Stimulated activated naive CD8-positive, alpha-beta T cell treated with anti-CD3 and anti-CD28 coated beads, Interleukin-15, amount 100 ng/mL, for 72 hours (primary cell): ENCODE data around the gene TCP11L1.

Source experiments
- ATAC-seq: fragments of 150-1000 bp; cut with Tn5 transposase; 2 replicates; pipeline ENCODE4 v1.10.0; 2021; ENCODE audit warnings: mild to moderate bottlenecking, moderate library complexity
- DNase-seq, 2 donors: peaks; one replicate each; pipeline ENCODE4 v3.0.0; 2021 to 2022
- H3K27ac Mint-ChIP-seq, 2 donors: one replicate each; pipeline ENCODE4 v1.8.0; 2022; ENCODE audit warnings: mild to moderate bottlenecking in 2 of 2, mixed read lengths in 2 of 2, moderate library complexity in 2 of 2
- H3K27me3 Mint-ChIP-seq: one replicate; pipeline ENCODE4 v1.8.0; 2022; ENCODE audit warnings: mixed read lengths
- H3K4me1 Mint-ChIP-seq: one replicate; pipeline ENCODE4 v1.8.0; 2022; ENCODE audit warnings: mild to moderate bottlenecking, mixed read lengths
- H3K4me3 Mint-ChIP-seq, 2 donors: one replicate each; pipeline ENCODE4 v1.8.0; 2022; ENCODE audit warnings: mild to moderate bottlenecking in 2 of 2, mixed read lengths in 2 of 2, moderate library complexity in 1 of 2
- H3K9me3 Mint-ChIP-seq, 2 donors: one replicate each; pipeline ENCODE4 v1.8.0; 2022; ENCODE audit warnings: mixed read lengths in 2 of 2

Gene TCP11L1

GRCh38 chr11:33039274-33040032 is at the start of gene TCP11L1:
TCP11L1 (plus strand) TSS chr11:33039572; CDS start chr11:33043774, 4,202 bp downstream.
- DNase-seq = peak; percentile 80 to 87
- H3K4me3 Mint-ChIP-seq = peak within 1 kb of the TSS; percentile 91
- ATAC-seq = peak; percentile 74

GRCh38 chr11:32990481-32990880 is 48.9 kb upstream of the TCP11L1 start:
- peaks cover 12 to 15% of the 10 kb centered on the region in 2 donors for H3K9me3 Mint-ChIP-seq
- DNase-seq = no peak
- no peaks in the 10 kb centered on the region for H3K27me3 Mint-ChIP-seq
- no peak for ATAC-seq
- no peaks in the 10 kb centered on the region for H3K4me1 Mint-ChIP-seq
- no peak overlapping the region for H3K27ac Mint-ChIP-seq
- H3K4me3 Mint-ChIP-seq = no peak overlapping the region

More at GRCh38 chr11:33039274-33040032, at the start of gene TCP11L1:
- Mint-ChIP-seq H3K27ac (peak within 1 kb of the TSS; percentile 97), H3K4me1 (peaks cover 32% of the 10 kb centered on the region), H3K9me3 (no peaks in the 10 kb centered on the region), H3K27me3 (no peaks in the 10 kb centered on the region)

GRCh38 chr11:32991427-32991826 is 47.9 kb upstream of the TCP11L1 start:
- Mint-ChIP-seq H3K27ac (no peak overlapping the region), H3K4me3 (no peak overlapping the region), H3K9me3 (peaks cover 12 to 15% of the 10 kb centered on the region in 2 donors)

GRCh38 chr11:32991898-32992297 is 47.5 kb upstream of the TCP11L1 start:
- H3K27ac Mint-ChIP-seq = no peak overlapping the region
- H3K27me3 Mint-ChIP-seq = no peaks in the 10 kb centered on the region
- H3K4me1 Mint-ChIP-seq = no peaks in the 10 kb centered on the region
- ATAC-seq (no peak), DNase-seq (no peak)
- no peak overlapping the region for H3K4me3 Mint-ChIP-seq
- H3K9me3 Mint-ChIP-seq = peaks cover 12 to 15% of the 10 kb centered on the region in 2 donors

More at GRCh38 chr11:32991427-32991826, 47.9 kb upstream of the TCP11L1 start:
- ATAC-seq (no peak), DNase-seq (no peak)
- Mint-ChIP-seq H3K4me1 (no peaks in the 10 kb centered on the region), H3K27me3 (no peaks in the 10 kb centered on the region)

- peaks cover 14% of the 10 kb centered on the region for H3K27me3 Mint-ChIP-seq
- no peak overlapping the region for H3K27ac Mint-ChIP-seq
- peaks cover 14 to 20% of the 10 kb centered on the region in 2 donors for H3K9me3 Mint-ChIP-seq
- H3K4me3 Mint-ChIP-seq = no peak overlapping the region
- ATAC-seq (no peak), DNase-seq (no peak)
- H3K4me1 Mint-ChIP-seq = peaks cover 10% of the 10 kb centered on the region
These were observed 39.2 kb upstream of the TCP11L1 start for GRCh38 chr11:33000181-33000580.

GRCh38 chr11:33001281-33001680 is 38.1 kb upstream of the TCP11L1 start:
- Mint-ChIP-seq H3K4me3 (no peak overlapping the region), H3K4me1 (peaks cover 21% of the 10 kb centered on the region), H3K27me3 (peaks cover 14% of the 10 kb centered on the region), H3K9me3 (peaks cover 14 to 20% of the 10 kb centered on the region in 2 donors), H3K27ac (no peak overlapping the region)
- DNase-seq = no peak
- no peak for ATAC-seq

GRCh38 chr11:33001751-33002542 is 37.4 kb upstream of the TCP11L1 start:
- Mint-ChIP-seq H3K4me1 (peaks cover 28% of the 10 kb centered on the region), H3K9me3 (peaks cover 14 to 20% of the 10 kb centered on the region in 2 donors), H3K4me3 (no peak overlapping the region), H3K27me3 (peaks cover 20% of the 10 kb centered on the region), H3K27ac (no peak overlapping the region)
- ATAC-seq (no peak), DNase-seq (no peak)

GRCh38 chr11:33005175-33005574 is 34.2 kb upstream of the TCP11L1 start:
- Mint-ChIP-seq H3K4me3 (no peak overlapping the region), H3K27ac (no peak overlapping the region), H3K9me3 (peaks cover 0 to under 1% of the 10 kb centered on the region in 2 donors), H3K27me3 (peaks cover 17% of the 10 kb centered on the region), H3K4me1 (peaks cover 28% of the 10 kb centered on the region)
- no peak for DNase-seq
- ATAC-seq = peak; percentile 84

- no peak for DNase-seq
- Mint-ChIP-seq H3K4me3 (no peak overlapping the region), H3K9me3 (no peaks in the 10 kb centered on the region), H3K27me3 (peaks cover 15% of the 10 kb centered on the region), H3K4me1 (peaks cover 28% of the 10 kb centered on the region), H3K27ac (no peak overlapping the region)
- no peak for ATAC-seq
These were observed 33.4 kb upstream of the TCP11L1 start for GRCh38 chr11:33006010-33006409.

GRCh38 chr11:33013755-33014154 is 25.6 kb upstream of the TCP11L1 start:
- no peak overlapping the region for H3K4me3 Mint-ChIP-seq

GRCh38 chr11:33015621-33016551 is 23.5 kb upstream of the TCP11L1 start, which contains the start of gene DEPDC7:
DEPDC7 (plus strand) TSS chr11:33015878; CDS start chr11:33015956, 78 bp downstream.
- Mint-ChIP-seq H3K4me3 (peak within 1 kb of the TSS; percentile 92 to 95), H3K27me3 (peaks cover 16% of the 10 kb centered on the region), H3K9me3 (no peaks in the 10 kb centered on the region), H3K4me1 (peaks cover 48% of the 10 kb centered on the region), H3K27ac (peak within 1 kb of the TSS; percentile 40 to 48)
- ATAC-seq (peak; percentile 87), DNase-seq (peak; percentile 80 to 87)

More at GRCh38 chr11:33013755-33014154, 25.6 kb upstream of the TCP11L1 start:
- Mint-ChIP-seq H3K27me3 (peaks cover 16% of the 10 kb centered on the region), H3K27ac (no peak overlapping the region), H3K9me3 (no peaks in the 10 kb centered on the region), H3K4me1 (peaks cover 45% of the 10 kb centered on the region)
- DNase-seq (no peak), ATAC-seq (no peak)

GRCh38 chr11:33016654-33017053 is 22.7 kb upstream of the TCP11L1 start:
- H3K4me1 Mint-ChIP-seq = peaks cover 46% of the 10 kb centered on the region
- no peaks in the 10 kb centered on the region for H3K9me3 Mint-ChIP-seq
- peak overlapping the region; percentile 78 to 82 for H3K4me3 Mint-ChIP-seq
- H3K27ac Mint-ChIP-seq = peak overlapping the region in 1 of 2 donors; percentile 40
- ATAC-seq (no peak), DNase-seq (no peak)
- peaks cover 16% of the 10 kb centered on the region for H3K27me3 Mint-ChIP-seq

GRCh38 chr11:33017478-33017877 is 21.9 kb upstream of the TCP11L1 start:
- Mint-ChIP-seq H3K9me3 (no peaks in the 10 kb centered on the region), H3K27ac (no peak overlapping the region), H3K4me3 (no peak overlapping the region), H3K4me1 (peaks cover 46% of the 10 kb centered on the region), H3K27me3 (peaks cover 16% of the 10 kb centered on the region)
- DNase-seq = no peak
- ATAC-seq = no peak

GRCh38 chr11:33017965-33018364 is 21.4 kb upstream of the TCP11L1 start:
- no peak overlapping the region for H3K27ac Mint-ChIP-seq
- no peak overlapping the region for H3K4me3 Mint-ChIP-seq
- H3K9me3 Mint-ChIP-seq = no peaks in the 10 kb centered on the region
- peaks cover 16% of the 10 kb centered on the region for H3K27me3 Mint-ChIP-seq
- peaks cover 46% of the 10 kb centered on the region for H3K4me1 Mint-ChIP-seq
- no peak for DNase-seq
- no peak for ATAC-seq

GRCh38 chr11:33018840-33019239 is 20.5 kb upstream of the TCP11L1 start:
- H3K27ac Mint-ChIP-seq = no peak overlapping the region
- H3K4me3 Mint-ChIP-seq = no peak overlapping the region
- ATAC-seq (no peak), DNase-seq (no peak)
- peaks cover 16% of the 10 kb centered on the region for H3K27me3 Mint-ChIP-seq
- H3K9me3 Mint-ChIP-seq = no peaks in the 10 kb centered on the region
- peaks cover 46% of the 10 kb centered on the region for H3K4me1 Mint-ChIP-seq
